ENCODE data around the gene ASF1B.
"Not testable (repeated sequence)": the region's sequence is repeated elsewhere in the genome, so short reads cannot be mapped to it uniquely, and the experiment has no call there.

ASF1B gene

DNA sequence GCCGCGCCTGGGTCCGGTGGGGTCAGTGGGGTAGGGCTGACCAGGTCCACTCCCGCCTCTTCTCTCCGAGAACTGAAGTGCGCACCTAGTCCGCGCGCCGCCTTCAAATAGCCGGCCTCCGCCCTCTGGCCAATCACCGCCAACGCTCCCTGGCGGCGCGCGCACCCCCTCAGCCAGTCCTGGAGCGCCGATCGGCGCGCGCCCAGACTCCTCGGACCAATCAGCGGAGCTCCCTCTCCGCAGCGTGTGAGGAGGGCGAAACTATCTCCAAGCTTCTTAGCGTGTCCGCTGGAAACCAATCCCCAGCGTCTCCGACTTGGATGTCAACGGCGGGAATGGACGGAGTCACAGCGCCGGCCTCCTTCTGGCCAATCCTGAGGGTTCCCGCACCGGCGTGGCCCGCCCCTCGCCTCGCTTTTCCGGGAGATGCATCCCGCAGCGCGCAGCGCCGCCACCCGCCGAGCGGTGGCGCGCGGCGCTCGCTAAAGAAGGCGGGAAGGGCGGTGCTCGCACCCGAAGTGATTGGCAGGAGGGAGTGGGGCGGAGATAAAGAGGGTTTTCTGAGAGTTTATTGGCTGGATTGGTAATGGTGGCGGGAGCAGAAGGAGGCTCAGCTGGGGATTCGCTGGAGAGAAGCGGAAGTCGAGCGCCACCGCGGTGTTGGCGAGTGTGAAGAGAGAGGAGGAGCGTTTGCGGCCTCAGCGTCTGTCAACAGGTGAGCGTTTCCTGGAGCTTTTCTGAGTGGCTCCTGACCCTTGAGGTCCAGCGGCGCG, at the start of gene ASF1B:
TSS of gene ASF1B (minus strand) at position 81 of the 773 bp plus-strand sequence. CDS start 133 bp downstream, outside the sequence.
- DNase-seq (ENCODE audit: low read depth) = peak; percentile 88

DNA sequence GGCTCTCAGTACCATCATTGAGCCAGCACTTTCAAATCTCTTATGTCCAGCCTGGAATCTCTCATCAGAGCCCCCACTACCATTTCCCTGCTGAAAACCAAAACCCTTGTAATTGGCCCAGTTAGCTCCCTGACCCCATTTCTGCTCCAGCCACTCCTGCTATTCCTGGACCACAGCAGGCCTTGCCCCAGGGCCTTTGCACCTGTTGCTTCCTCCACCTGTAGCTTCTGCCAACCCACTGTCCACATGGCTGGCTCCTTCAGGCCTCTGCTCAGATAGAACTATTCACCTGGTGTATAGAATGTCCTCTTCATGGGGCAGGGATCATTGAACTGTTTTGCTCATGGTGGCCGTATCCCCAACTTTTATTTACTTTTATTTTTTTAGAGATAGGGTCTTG, 49.3 kb upstream of the ASF1B start:
- DNase-seq (ENCODE audit: low read depth) = not testable (repeated sequence)

DNA sequence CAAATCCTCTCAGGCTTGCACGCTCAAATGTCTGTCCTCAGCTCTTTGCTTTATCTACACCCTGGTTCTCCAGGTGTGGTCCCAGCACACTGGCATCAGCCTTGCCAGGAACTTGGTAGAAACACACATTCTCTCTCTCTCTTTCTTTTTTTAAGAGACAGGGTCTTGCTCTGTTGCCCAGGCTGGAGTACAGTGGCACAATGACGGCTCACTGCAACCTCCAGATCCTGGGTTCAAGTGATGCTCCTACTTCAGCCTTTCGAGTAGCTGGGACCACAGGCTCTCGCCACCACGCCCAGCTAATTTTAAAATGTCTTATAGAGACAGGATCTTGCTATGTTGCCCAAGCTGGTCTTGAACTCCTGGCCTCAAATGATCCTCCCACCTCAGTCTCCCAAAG, 48.8 kb upstream of the ASF1B start:
- no peak for DNase-seq (ENCODE audit: low read depth)

DNA sequence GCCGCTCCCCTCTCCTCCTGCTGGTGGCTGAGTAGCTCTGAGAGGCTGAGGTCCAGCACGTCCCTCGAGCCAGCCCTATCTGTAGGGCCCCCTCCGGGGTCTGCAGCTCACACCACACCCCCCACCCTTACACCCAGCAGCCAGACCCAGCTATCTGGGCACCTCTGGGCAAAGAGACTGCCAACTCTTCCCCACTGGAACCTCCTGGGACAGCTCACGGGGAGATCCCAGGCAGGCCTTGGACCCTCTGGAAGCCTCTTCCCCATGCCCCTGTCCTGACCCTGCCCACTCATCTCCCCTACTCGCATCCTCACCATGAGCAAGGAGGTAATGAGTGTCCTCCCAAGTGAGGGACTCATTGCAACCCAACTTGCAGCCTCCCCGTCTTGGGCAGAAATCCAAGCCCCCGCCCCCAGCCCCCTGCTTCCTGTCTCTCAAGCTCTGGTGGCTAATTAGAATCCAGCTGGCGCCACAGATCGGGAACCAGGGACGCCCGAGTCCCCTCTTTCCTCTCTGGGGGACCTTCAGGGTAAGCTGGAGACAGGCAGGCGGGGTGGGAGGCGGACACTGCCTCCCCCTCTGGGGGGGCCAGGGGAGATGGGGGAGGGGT, 47.5 kb upstream of the ASF1B start:
- DNase-seq (ENCODE audit: low read depth) = no peak

DNA sequence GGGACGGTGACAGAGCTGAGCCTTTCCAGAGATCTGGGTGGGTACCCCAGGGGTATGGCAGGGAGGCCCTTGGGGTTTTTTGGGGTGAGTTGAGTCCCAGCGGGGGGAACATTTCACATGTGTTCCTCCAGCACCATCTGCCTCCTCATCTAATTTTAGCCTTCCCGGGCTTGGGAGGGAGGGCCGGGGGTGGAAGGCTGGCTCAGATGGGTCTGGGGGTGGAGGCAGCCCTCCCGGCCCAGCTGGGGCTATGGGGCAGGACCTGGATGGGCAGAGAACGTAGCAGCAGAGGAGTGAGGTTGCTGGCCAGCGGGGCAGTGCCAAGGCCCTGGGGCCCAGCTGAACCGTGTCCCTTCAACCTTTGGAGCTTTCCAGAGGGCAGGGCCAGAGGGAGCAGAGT, 46.1 kb upstream of the ASF1B start:
- no peak for DNase-seq (ENCODE audit: low read depth)

DNA sequence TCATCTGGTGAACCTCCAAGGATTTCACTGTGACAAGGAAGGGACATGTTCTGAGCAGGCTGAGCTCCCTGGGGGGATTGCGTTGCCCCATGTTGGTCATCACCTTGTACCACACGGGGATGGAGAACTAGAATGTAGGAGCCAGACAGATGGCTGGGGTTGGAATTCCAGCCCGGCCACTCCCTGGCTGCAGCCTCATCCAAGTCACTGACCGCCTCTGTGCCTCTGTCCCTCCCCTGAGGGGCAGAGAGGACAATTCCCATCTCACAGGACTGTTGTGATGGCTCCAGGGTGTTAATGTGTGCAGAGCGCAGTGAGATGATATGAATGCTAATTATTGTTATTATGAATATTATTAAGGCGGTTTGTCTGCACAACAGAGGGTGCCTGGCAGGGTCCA, 45.5 kb upstream of the ASF1B start:
- DNase-seq (ENCODE audit: low read depth) = no peak

DNA sequence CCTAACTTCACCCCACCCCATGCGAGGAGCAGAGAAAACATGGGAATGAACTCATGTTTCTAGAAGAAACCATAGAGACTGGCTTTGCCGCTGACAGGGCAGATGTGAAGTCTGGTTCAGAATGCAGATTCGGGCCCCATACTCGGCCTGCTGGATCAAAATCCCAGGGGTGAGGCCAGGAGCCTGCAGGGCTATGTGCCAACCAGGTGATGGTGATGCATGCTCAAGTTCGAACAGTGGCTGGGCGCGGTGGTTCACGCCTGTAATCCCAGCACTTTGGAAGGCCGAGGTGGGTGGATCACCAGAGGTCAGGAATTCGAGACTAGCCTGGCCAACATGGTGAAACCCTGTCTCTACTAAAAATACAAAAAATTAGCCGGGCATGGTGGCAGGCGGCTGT, 44.8 kb upstream of the ASF1B start:
- DNase-seq (ENCODE audit: low read depth) = not testable (repeated sequence)

DNA sequence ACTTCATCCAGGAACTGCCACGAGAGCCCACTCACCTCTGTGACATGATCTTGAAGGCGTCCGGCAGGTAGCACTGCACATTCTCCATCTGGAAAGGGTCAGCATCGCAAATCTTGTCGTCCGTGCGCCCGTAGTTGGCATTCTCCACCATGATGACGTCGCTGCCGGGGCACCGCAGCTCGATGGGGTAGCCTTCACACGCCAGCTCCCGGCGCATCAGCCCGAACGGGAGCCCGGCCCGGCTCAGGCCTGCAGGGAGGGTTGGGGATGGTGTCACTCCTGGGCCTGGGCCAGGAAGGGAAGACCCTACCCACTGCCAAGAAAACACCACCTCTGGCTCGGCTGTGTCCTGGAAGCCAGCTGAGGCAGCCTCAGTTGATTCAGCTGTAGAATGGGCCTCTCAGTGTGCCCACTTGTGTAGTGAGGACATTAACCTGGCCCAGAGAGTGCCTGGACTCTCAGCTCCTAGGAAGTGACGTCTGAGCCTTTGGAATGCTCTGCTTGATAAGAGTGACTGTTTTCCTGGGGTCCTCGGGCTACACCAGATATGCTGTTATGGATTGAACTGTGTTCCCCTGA, 41.2 kb upstream of the ASF1B start:
- no peak for DNase-seq (ENCODE audit: low read depth)

DNA sequence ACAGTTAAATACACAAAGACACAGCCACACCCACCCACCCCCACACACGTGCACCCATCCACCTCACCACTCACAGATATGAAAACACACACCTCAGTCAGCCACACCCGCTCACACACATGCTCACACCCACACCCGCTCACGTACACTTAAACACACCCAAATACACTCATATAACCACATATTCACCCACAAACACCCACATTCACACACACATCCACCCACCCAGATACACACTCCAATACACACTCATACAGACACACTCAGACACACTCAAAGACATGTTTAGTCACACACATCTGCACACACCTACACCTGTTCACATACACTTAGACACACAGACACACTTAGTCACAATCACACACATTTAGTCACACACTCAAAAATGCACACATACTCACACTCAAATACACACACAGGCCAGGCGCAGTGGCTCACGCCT, 39.0 kb upstream of the ASF1B start:
- no peak for DNase-seq (ENCODE audit: low read depth)

DNA sequence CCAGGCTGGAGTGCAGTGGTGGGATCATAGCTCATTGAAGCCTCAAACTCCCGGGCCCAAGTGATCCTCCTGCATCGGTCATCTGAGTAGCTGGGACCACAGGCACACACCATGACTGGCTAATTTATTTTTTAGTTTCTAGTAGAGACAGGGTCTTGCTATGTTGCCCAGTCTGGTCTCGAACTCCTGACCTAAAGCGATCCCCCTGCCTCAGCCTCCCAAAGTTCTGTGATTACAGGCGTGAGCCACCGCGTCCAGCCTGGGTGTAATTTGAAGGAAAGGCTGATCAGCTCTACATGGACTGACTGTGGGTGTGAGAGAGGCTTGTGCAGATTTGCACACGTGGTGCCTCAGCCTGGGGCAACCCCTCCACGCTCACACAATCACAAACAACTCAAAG, 38.5 kb upstream of the ASF1B start:
- DNase-seq (ENCODE audit: low read depth) = no peak

DNA sequence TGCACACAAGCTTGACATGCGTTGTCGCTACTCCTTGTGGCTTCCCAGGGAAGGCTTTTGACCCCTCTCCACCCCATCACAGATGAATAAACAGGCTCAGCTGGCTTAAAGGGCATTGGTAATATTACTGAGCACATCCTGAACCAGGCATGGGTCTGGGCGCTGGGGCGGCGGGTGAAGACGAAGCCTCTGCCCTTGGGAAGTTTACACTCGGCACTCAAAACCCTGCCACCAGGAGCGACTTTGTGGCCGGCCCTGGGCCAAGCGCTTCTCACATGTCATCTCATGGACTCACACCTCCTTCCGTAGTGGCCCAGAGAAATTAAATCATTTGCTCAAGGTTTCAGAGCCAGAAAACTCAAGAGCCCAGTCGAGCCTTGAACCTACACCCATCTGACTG, 32.6 kb upstream of the ASF1B start:
- no peak for DNase-seq (ENCODE audit: low read depth)

DNA sequence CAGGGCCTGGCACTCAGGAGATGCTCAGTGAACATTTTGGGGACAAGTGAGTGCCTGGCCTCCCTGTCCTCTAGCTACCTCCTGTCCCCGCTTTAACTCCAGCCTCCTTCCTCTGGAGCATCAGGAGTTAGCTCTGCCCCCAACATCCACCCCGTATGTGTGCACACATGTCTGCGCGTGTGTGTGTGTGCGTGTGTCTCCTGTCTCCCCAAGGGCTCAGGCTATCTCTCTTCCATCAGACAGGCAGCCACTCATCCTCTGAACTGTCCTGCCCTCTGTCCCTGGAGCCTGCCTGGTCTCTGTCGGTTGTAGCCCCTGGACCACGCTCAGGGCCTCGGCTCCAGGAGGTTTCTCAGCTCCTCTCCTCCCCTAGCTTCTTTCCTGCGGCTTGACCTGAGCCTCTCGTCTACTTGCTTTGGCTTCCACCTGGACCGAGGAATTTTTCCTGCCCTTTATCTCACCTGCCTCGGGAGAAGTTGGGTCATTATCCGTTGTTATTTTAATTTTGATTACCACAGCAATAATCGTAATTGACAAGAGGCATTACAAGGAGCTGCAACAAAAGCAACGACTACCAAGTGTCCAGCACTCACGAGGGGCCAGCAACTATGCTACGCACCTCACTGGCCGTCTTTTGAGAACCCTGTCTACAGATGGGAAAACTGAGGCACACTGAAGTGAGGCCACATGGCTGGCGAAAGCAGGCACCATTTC, 32.0 kb upstream of the ASF1B start:
- DNase-seq (ENCODE audit: low read depth) = no peak

DNA sequence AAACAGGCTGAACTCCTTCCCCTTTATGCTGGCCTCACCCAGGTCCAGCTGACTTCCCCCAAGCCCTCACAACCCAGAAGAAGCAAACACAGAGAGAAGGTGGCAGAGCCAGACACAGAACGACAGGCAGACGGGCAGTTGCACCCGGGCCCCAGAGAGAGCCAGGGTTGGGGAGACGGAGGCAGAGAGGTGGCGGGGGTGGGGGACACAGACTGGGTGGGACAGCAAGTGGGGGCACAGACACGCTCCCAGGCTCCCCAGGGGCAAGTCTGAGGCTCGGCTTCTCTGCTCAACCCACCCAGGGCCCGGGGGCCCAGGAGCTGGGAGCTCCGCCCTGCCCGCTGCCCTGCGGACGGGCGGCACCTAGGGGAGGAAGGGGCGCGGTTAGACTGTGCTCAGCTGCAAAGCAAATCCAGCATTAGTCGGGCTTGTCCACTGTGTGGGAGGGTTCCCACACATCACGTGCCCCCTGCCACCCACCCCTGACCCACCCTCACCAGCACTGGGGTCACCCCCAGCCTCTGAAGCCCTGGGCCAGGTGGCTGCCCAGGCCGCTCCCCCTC, 31.3 kb upstream of the ASF1B start:
- no peak for DNase-seq (ENCODE audit: low read depth)

DNA sequence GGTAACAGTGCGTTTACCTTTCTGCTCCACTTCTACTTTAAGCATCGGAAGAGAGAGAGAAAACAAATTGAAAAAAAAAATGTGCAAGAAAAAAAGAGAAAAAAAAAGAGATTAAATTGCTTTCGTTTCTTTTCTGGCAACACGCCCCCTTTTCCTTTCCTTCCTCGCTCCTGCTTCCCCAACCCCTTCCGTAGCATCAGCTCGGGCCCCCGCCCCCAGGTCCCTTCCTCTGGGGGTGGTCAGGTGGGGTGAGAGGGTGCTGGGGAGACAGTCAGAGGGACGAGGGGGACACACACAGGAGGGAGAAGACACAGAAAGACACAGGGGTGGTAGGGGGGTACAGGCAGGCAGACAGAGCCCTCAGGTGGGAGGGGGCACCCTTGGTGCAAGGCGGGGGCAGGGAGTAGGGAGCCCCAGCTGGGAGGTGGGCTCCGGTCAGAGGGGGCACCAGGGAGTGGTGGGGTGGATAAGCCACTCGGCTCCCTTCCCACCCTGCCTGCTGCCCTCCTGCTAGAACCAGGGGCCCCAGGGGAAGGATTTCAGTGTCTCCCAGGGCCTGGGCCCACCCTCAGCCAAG, 30.7 kb upstream of the ASF1B start:
- DNase-seq (ENCODE audit: low read depth) = no peak

DNA sequence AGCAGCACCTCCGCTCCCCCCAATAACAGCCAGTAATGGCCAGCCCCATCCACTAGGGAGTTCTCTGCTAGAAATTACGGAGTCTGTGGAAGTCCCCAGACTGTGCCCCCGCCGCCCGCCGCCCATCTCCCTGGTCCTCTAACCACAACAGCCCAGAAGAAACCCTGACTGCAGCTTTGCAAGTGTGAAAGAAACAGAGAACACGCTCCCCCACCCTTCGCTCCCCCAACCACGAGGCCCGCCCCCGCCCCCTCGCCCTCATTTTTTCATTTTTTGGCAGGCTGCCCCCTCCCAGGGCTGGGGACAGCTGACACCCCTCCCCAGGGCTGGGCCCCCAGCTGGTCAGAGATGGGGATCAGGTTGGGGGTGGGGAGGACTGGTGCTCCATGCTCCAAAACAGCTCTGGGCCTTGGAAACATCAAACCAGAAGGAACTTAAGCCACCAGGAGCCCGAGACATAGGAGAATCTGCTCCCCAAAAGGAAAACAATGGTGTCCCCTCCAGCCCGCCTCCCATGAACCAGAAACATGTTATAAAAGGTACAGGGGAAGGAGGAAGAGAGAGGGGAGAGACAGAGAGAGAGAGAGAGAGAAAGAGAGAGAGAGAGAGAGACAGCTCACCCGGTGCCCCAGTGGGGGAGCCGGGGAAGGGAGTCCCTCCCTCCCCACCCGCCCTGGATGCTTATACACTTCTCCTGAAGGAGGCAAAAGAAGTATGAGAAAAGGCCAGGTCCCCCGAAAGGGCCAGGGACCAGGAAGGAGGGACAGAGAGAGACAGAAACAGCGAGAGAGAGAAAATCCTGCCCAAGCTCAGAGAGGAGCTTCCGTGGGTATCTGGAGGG, 29.8 kb upstream of the ASF1B start:
- no peak for DNase-seq (ENCODE audit: low read depth)

DNA sequence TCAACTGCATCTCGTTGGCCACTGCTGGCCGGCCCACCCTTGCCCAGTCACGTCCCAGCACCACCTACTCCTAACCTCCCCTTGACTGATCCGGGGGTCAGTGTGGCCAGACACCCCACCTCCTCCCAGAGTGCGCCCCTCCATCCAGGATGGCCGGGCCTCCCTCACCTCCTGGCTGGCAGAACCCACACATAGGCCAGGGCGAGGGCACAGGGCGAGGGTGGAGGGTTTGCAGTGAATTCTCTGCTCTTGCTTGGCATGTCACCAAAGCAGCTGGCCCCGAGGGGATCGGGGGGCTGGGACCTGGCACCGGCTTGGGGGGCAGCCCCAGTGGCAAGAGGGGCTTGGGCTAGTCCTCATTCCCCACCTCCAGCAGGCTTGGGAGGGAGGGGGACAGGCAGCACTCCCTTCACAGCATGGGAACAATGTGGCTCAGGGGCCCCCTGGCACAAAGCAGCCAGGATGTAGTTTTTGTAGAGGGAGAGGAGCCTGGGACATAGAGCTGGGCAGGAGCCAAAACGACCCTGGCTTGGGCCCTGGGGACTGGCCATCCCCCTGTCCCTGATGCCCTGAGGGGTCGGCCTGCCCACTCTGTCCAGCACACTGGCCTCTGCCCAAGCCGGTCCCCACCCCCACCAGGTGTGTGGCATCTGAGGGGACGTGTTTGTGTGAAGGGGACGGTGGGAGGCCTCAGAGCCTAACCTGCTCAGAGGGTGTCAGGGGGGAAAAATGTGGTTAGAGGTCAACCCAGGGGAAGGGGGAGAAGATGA, 28.5 kb upstream of the ASF1B start:
- no peak for DNase-seq (ENCODE audit: low read depth)

DNA sequence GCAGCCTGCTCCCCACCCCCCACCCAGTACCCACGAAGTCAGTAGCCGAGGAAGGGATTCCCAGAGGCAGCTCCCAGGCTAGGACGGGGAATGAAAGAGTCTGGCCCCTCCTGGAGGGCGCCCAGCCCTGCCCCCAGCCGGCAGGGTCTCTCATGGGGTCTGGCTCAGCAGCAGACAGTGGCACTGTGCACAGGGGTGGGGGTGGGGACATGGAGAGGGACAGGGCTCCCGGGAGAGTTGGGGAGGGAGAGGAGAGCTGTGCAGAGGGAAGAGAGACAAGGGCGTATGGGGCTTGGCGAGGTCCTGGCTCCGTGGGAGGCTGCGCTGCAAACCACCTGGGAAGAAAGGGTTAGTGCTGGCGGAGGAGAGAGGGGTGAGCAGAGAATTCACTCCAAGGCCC, 27.7 kb upstream of the ASF1B start:
- DNase-seq (ENCODE audit: low read depth) = no peak

DNA sequence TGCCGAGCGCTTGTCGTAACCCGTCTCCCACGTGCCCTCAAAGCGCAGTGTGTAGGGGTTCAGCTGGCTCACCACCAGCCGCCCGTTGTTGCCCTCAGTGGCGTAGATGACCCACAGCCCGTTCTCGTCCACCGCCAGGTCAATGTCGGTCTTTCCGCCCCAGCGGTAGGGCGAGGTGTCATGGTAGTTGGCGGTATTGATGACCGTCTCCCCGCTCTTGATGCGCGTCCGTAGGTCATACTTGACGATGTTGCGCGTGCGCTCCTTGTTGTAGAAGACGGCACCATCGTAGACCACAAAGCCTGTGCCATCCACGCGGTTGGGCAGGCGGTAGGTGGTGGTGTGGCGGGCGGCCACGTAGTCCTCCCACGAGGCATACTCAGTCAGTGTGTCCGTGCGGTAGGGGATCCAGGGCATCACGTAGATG, 26.5 kb upstream of the ASF1B start:
- no peak for DNase-seq (ENCODE audit: low read depth)

DNA sequence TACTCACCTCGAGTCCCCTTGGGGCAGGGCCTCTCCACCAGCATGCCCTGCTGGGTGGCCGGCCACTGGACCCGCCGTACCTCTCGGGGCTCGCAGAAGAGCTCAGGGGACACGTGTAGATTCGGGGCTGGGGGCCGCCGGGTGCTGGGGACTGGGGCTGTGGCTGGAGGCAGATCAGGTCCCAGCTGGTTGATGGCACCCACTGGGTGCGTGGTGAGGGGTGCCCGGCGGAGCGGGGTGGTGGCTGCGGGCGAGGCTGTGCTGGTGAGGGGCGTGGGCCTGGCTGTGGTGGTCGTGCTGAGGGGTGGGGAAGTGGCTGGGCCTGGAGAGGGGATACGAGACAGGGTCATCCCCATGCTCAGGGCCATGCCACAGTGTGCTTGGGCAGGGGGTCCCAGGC, 24.9 kb upstream of the ASF1B start:
- no peak for DNase-seq (ENCODE audit: low read depth)

DNA sequence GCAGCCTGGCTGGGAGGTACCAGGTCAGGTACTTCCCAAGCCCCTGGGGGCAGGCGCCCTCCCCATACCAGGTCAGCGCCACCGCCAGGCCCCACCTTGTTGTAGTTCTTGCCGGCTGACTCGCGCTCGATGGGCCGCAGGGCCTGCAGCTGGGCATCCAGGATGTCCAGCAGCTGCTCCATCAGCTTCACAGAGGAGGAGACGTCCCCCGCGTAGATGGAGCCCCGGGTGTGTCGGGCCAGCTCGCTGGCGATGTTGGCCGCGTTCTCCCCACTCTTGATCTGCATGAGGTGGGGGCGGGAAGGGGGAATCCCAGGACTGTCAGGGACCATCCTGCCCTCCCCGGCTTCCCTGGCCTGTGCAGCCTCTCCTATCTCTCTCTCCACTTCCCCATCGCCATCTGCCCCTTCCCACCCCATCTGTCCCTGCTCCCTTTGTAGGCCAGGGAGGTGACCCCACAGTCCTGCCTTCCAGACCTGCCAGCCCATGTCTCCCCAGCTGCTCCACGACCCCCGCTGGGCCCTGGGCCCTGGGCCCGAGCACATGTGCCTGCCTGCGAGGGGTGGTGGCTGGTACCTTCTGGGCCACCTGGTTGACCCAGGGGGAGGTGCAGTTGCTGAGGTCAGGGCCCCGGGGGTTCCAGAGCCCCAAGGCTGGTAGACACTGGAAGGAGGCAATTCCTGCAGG, 23.8 kb upstream of the ASF1B start:
- DNase-seq (ENCODE audit: low read depth) = no peak

Measured in stimulated activated CD8-positive, alpha-beta memory T cell treated with anti-CD3 and anti-CD28 coated beads, Interleukin-15, amount 100 ng/mL, for 24 hours (primary cell).